Measurements from ENCODE around the gene TMEM190. TPM values are rescaled to one million over a fixed set of nuclear protein-coding genes. Genes with fewer than 3 reads are reported as not detected.

The TMEM190 gene
- total and polyA plus RNA-seq, 9 of the 15 experiments (the other 6 are each of a cell fraction or from before 2014, with no cell fraction given), result not detected

DNA sequence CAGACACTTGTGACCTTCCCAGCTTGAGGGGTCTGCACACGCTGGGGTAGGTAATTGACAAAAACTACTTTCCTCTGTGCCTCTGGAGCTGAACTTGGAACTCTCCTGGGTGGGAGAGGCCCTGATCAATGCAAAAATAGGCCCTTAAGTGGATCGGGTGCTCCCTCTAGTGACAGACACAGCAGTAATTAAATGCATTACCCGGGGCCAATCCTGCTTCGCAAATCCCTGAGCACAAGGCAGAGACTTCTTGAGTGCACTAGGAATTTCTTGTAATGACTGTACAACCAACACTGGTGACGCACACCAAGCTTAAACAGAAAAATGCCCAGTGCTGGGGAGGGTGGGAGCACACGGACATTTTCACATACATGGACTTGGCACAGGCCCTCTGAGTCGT, 41.6 kb downstream of the TMEM190 start (continued):
- peak; percentile 77; the same call in 1 of the 2 replicates for TF ChIP-seq STAG1 (CRISPR knock-in tag; IDR thresholded peaks at IDR 0.05; ENCODE audit: borderline replicate concordance)
- 0 out of 2 replicates have a peak, but pooled peaks have one; percentile 19 for TF ChIP-seq MBD2 (IDR thresholded peaks at IDR 0.05; ENCODE audit: borderline replicate concordance, low read depth)
- TF ChIP-seq ZNF583 (CRISPR knock-in tag; IDR thresholded peaks at IDR 0.05), result no peak
- 0 out of 2 replicates have a peak, but pooled peaks have one; percentile 40 for TF ChIP-seq RB1 (IDR thresholded peaks at IDR 0.05; ENCODE audit: low read depth)
- peak; percentile 23; the same call in 1 of the 2 replicates for TF ChIP-seq ARID3A (IDR thresholded peaks at IDR 0.05; ENCODE audit: borderline replicate concordance, low read depth, low read length)
- no peak for TF ChIP-seq NFIX (CRISPR knock-in tag; IDR thresholded peaks at IDR 0.05; ENCODE audit: low read depth)
- TF ChIP-seq FUS (optimal IDR thresholded peaks at IDR 0.05; ENCODE audit: low read depth, low read length), result no peak
- 0 out of 2 replicates have a peak, but pooled peaks have one; percentile 13 for TF ChIP-seq JUND (IDR thresholded peaks at IDR 0.05; ENCODE audit: borderline replicate concordance, low read depth, low read length)
- no peak; the same call in 2 of the 3 replicates for TF ChIP-seq JUND (tag; IDR thresholded peaks at IDR 0.05; ENCODE audit: borderline replicate concordance, low read depth, low read length)
- no peak for TF ChIP-seq CBX5 (IDR thresholded peaks at IDR 0.05; ENCODE audit: borderline replicate concordance, low read depth)
- TF ChIP-seq RAD21 (CRISPR knock-in tag; conservative IDR thresholded peaks at IDR 0.05 in 1 of 2, IDR thresholded peaks at IDR 0.05 in 1 of 2), result peak; percentile 81 to 91
- no peak for TF ChIP-seq BCOR (IDR thresholded peaks at IDR 0.05)
- TF ChIP-seq ELF2 (CRISPR knock-in tag; IDR thresholded peaks at IDR 0.05), result no peak
- 0 out of 2 replicates have a peak, but pooled peaks have one; percentile 37 for TF ChIP-seq GABPB1 (CRISPR knock-in tag; IDR thresholded peaks at IDR 0.05)
- no peak for TF ChIP-seq MTA2 (IDR thresholded peaks at IDR 0.05; ENCODE audit: low read depth)
- peak; percentile 71 for TF ChIP-seq DEAF1 (CRISPR knock-in tag; IDR thresholded peaks at IDR 0.05)
- TF ChIP-seq KLF16 (IDR thresholded peaks at IDR 0.05), result peak; percentile 39; the same call in 1 of the 2 replicates
- TF ChIP-seq, protein P1, sequence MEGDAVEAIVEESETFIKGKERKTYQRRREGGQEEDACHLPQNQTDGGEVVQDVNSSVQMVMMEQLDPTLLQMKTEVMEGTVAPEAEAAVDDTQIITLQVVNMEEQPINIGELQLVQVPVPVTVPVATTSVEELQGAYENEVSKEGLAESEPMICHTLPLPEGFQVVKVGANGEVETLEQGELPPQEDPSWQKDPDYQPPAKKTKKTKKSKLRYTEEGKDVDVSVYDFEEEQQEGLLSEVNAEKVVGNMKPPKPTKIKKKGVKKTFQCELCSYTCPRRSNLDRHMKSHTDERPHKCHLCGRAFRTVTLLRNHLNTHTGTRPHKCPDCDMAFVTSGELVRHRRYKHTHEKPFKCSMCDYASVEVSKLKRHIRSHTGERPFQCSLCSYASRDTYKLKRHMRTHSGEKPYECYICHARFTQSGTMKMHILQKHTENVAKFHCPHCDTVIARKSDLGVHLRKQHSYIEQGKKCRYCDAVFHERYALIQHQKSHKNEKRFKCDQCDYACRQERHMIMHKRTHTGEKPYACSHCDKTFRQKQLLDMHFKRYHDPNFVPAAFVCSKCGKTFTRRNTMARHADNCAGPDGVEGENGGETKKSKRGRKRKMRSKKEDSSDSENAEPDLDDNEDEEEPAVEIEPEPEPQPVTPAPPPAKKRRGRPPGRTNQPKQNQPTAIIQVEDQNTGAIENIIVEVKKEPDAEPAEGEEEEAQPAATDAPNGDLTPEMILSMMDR (IDR thresholded peaks at IDR 0.05 in 2 of 3, conservative IDR thresholded peaks at IDR 0.05 in 1 of 3; ENCODE audit: insufficient read depth in 2 of 3, low read depth in 1 of 3, low read length in 3 of 3), result peak; percentile 76 to 92 (median 82)

Data from K562 (cell line).